ENCODE data around the gene NELFB.

Gene NELFB

DNA sequence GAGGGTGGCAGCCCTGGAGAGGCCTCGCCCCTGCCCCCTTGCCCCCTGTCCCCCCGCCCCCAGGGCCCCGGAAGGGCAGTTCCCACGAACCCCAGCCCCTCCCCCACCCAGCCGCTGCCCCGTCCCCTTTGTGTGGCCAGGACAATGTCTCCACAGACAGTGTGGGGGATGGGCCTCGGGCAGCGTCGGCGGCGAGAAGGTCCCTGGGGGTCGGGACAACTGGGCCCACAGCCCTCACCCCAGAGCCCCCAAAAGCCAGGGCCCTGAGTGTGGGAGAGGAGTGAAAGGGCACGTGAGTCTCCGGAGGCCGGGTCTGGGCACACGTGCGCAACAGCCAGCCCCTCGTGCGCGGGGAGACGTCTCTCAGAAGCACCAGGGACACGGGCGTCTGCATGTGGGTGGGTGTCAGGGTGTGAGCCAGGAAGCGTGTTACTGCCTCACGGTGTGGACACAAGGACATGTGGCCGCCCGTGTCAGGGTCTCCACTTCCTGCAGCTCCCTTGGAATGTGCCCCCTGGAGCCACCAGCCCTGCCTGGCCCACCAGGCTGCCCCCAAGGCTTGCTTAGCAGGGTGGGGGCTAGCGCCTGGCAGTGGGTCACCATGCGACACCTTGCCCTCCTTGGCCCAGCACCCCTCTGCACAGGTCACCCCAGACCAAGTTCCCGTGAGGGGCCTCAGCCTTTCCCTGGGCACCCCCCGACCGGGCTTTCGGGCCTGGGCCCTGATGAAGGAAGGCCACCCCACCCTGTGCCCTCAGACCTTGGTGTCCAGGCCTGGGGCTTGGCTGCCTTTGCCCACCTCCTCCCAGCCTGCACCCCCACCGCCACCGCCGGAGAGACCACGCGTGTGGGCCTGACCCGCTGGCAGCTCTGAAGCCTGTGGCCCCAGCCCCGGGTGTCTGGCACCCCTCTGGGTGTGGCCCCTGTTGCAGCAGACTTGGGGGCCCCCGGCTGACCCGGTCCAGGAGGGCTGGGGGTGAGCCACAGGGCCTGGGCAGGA, 59.7 kb downstream of the NELFB start:
- no peak for DNase-seq (ENCODE audit: low read depth in 3 of 3)

DNA sequence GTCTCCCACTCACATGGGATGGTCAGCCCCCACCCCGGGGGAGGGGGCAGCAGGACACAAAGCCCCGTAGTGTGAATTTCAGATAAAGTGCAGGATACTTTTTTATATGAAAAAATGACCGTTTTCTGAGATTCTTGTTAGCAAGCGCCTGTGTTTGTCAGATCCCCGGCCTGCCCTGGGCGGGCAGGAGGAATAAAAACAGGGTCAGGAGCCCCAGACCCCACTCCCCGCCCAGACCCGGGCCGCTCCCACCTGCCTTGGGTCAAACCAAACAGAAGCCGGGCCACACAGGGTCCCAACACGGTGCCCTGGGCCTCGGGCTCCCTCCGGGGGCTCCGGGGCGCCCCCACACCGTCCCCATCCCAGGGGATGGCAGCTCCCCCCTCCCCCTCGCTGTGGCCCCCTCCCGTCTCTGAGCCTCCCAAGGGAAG, 60.5 kb downstream of the NELFB start:
- no peak for DNase-seq (ENCODE audit: low read depth in 3 of 3)

DNA sequence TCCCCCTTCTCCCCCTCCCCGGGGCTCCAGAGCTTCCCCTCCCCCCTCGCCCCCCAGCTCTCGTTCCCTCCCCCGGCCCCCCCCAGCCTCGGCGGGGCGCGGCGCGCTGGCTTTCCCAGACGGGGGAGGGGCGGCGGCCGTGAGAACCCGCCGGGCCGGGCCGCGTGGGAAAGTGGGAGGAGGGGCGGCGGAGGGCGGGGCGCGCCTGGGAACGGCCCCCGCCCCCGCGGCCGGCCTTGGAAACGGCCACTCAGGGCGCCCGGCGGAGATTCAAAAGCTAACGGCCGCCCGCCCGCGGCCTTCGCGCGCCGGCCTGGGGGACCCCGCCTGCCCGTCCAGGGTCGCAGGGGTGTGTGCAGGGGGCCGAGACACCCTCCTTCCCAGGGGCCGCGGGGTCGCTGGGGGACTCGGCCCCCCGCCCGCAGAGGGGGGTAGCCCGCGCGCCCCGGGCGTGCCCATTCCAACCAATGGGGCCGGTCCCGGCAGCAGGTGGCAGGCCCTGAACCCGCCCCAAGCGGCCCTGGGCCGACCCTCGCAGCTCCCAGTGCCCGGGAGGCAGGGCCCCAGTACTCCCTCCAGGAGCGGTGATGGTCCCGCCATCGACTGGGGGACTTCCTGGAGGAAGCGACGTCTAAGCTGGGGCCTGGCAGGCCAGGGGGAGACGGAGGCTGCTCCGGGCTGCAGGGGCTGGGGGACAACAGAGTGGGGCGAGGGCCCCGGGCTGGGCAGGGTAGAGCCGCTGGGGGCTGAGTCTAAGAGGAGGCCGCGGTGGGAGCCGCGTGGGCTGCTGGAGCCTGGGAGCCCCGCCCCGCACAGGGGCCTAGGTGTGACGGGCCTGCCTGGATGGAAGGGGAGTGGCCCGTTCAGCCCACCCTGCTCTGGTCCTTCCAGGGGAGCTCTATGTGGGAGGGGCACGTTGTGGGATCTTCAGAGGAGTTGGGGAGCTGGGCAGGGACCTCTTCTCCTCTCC, 61.2 kb downstream of the NELFB start:
- no peak for DNase-seq (ENCODE audit: low read depth in 3 of 3)

DNA sequence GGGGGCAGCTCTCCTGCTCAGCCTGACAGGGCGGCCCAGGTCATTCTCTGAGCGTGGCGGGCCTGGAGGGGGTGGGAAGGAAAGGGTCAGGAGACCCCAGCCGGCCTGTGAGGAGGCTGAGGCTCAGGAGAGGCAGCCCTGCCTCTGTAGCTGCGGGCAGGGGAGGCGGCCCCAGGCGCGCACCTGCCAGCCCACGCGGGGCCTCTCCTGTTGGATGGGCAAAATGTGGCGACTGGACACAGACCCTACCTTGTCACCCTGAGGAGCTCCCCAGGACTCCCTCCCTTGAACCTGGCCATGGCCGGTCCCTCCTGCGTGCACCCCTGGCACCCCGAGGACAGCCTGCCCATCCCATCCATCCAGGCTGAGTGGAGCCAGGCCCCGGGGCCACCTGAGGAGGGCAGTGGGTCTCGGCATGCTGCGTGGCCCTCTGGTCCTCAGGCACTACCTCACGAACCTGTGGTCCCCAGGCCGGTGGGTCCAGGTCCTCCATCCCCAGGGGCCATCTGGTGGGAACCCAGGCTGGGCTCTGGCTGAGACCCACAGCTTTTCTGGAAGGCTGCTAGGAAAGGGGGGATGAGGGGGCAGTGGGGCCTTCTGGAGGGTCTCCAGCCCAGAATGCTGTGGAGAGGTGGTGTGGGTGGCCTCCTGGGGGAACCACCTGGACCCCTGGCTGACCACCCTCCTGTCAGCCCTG, 62.0 kb downstream of the NELFB start:
- no peak for DNase-seq (ENCODE audit: low read depth in 3 of 3)

DNA sequence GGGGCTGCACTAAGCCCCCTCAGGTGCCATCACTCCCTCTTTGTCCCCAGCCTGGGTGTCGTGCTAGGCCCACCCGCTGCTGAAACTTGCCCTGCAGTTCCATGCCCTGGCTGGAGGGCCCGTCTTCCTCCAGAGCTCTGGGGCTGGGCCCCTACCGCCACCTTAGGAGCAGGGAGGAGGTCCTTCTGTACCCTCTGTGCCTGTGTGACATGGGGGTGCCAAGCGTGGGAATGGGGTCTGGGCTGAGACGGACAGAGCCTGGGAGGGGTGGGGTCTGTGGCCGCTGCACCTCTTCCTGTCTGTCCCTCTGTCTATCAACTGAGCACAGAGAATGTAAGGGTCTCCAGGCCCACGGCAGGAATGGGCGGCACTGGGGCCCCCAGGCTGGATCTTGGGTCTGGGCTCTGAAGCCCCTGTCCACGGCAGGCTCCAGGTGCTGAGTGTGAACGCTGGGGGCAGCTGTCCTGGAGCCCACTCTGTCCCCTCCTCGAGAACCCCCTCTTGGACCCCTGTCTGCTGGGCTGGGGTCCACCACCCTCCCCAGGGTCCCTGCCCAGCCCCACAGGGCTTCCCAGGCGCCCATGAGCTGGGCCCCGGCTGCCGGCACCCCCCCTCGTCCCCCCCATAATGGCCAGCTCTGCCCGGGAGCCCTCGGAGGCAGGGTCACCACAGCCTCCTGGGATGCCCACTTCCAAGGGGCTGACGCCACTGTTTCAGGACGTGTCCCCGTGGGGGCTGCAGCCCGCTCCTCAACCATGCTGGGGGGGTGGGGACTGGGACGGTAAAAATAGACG, 62.8 kb downstream of the NELFB start:
- DNase-seq (ENCODE audit: low read depth in 3 of 3) = no peak

DNA sequence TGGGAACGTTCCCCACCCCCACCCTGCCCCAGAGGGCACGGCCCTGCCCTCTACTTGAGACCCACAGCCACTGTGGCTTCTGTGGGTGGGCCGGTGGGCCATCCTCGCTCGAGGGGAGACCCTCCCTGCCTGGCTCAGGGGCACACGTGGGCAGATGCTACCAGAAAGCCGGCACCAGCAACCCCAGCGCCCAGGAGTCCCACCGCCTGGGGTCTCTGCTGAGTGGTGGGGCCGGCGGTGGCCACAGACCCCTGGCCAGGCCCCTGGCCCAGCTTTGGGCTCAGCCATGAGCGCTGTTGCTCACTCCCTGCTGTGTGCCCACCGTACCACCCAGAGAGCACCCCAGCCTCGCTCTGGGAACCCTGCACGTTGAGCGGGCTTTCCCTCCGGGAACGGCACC, 63.5 kb downstream of the NELFB start:
- no peak for DNase-seq (ENCODE audit: low read depth in 3 of 3)

DNA sequence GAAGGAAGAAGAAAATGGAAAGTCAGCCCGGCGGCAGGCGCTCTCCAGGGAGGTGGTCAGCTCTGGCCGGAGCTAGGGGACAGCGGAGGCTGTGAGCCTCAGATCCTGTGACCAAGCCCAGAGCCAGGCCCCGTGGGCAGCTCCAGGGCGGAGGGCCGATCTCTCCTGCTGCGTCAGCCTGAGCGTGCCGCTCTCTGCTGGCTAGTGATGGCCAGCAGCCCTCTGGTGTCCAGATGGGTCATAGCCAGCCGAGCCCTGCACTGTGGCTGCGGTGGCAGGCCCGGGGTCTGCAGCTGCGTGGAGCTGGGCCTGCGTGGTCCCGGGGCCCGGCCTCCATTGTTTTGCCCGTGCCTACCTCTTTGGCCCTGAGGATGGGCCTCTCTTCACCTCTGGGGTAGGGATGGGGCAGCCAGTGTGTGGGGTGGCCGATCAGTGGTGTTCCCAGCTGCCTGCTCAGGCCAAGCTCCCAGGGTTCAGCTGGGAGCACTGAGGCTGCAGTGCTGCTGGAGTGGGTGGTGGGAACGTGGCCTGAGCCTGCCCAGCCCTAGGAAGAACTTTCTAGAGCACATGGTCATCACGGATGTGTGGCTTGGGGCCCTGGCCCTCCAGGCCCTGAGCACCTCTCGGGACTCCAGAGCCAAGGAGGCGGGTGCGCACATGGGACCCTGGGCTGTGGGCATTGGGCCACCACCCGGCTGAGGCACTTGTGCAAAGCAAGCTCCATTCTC, 64.0 kb downstream of the NELFB start:
- no peak for DNase-seq (ENCODE audit: low read depth in 3 of 3)

DNA sequence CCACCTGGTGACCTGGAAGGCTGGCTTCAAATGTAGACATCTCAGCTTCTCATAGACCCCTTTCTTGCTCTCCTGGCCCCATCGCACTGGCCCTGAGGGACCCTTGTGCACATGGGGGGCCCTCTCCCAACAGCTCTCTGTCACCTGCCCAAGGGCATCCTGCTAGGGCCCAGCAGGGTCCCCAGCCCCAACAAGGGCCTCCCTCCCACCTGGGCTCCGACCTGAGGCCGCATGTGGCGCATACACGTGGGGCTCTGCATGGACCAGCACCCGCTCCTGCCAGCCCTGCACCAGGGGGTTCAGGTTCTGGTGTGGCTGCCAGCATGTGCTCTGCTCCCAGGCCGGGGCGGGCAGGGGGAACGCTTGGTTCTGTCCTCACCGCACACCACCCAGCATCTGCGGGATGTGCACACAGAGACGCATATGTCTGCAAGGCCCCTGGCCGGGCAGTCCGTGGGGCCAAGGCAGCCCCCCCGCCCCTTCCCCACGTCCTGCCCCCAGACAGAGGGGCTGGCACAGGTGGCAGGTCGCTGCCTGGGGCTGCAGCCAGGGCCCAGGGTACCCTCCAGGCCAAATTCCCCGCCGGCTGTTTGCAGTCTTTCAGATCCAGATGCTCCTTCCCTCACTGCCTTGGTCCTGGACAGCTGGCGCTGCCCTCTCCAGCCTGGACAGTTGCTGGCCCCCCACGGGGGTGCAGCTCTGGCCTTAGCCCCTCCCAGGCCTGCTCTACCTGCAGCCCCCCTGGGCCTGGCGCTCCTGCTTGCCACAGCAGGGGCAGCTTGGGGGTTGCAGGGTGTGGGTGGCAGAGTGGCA, 64.8 kb downstream of the NELFB start:
- no peak for DNase-seq (ENCODE audit: low read depth in 3 of 3)

DNA sequence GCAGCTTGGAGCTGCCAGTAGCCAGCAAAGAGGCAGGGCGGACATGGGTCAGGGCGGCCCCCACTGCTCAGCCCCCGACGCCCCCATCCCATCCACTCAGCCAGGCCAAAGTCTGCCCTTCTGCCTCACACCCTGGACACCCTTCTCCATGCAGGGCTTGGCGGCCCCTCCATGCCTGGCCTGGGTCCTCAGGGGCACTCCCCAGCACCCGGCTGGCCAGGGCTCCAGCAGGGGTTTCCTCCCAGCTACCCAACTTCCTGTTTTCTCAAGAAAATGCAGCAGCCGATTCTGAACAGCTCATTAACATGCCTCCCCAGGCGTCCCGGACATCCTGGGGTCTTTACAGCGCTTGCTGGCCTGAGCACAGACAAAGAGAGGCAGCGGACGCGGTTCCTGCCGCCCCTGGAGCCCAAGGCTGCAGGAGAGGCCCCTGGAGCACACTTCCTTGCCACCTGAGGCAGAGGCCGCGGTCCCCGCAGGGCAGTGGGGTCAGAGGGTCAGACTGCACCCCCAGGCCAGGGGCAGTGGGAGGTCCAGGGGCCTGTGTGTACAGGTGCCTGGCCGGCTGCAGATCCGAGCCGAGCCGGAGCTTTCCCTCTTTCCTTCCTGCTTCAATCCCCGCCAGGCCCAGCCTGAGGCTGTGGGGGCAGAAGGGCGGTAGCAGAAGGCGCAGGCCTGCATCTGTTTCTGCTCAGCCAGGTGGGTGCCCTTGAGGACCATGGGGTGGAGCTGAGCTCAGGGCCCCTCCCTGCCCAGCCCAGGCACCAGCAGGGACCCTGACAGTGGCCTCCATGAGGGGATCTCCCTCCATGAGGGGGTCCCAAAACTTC, 65.6 kb downstream of the NELFB start:
- DNase-seq (ENCODE audit: low read depth in 3 of 3) = no peak

DNA sequence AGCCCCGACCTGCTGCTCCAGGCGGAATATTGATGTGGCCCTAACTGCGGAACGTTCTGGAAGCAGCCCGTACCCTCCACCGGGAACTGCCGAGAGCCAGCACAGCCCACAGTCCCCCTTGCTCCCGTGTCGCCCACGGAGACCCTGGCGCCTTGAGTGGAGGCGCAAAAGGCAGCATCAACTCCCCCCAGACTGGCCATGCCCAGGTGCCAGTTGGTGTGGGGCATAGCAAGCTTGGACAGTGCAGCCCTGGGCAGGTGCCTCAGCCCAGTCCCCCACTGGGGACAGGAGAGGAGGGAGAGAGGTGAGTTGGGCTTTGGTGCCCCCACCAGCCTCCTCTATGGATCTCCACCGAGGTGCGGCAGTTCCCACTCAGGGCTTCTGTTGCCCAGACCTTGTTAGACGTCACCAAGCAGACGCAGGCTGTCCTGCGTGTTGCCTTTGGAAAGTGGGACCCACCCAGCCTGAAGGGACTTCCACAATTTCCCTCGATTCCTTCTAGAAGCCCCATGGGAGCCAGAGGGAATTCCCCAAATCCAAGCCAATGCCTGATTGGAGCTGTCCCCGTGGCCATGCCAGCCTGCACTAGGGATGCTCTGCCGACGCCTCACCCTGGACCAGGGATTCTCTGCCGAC, 66.7 kb downstream of the NELFB start:
- DNase-seq (ENCODE audit: low read depth in 3 of 3) = no peak
